Measurements from ENCODE around the gene DUSP1. TPM values are rescaled to one million over a fixed set of nuclear protein-coding genes. Genes with fewer than 3 reads are reported as not detected.

Gene DUSP1
- total and polyA plus RNA-seq, 9 of the 15 experiments (the other 6 are each of a cell fraction or from before 2014, with no cell fraction given), result 2.1 to 14.2 (median 8.5) TPM

- no peak for TF ChIP-seq SAFB2 (IDR thresholded peaks at IDR 0.05; ENCODE audit: borderline replicate concordance, low read depth, low read length, severe bottlenecking)
- no peak for TF ChIP-seq KAT7 (CRISPR knock-in tag; IDR thresholded peaks at IDR 0.05; ENCODE audit: borderline replicate concordance)
- TF ChIP-seq EWSR1 (IDR thresholded peaks at IDR 0.05; ENCODE audit: borderline replicate concordance, low read depth, partially characterized antibody), result no peak
- TF ChIP-seq, protein P1, sequence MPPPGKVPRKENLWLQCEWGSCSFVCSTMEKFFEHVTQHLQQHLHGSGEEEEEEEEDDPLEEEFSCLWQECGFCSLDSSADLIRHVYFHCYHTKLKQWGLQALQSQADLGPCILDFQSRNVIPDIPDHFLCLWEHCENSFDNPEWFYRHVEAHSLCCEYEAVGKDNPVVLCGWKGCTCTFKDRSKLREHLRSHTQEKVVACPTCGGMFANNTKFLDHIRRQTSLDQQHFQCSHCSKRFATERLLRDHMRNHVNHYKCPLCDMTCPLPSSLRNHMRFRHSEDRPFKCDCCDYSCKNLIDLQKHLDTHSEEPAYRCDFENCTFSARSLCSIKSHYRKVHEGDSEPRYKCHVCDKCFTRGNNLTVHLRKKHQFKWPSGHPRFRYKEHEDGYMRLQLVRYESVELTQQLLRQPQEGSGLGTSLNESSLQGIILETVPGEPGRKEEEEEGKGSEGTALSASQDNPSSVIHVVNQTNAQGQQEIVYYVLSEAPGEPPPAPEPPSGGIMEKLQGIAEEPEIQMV (tag; conservative IDR thresholded peaks at IDR 0.05; ENCODE audit: low read depth), result peak; percentile 49; the same call in 1 of the 2 replicates
- no peak for TF ChIP-seq EZH2 (IDR thresholded peaks at IDR 0.05; ENCODE audit: borderline replicate concordance, low read depth, low read length)
- TF ChIP-seq ZBTB12 (CRISPR knock-in tag; IDR thresholded peaks at IDR 0.05), result no peak; the same call in 1 of the 2 replicates
- TF ChIP-seq ETS2 (tag; IDR thresholded peaks at IDR 0.05; ENCODE audit: borderline replicate concordance, poor library complexity, severe bottlenecking), result no peak
- TF ChIP-seq, protein P2, sequence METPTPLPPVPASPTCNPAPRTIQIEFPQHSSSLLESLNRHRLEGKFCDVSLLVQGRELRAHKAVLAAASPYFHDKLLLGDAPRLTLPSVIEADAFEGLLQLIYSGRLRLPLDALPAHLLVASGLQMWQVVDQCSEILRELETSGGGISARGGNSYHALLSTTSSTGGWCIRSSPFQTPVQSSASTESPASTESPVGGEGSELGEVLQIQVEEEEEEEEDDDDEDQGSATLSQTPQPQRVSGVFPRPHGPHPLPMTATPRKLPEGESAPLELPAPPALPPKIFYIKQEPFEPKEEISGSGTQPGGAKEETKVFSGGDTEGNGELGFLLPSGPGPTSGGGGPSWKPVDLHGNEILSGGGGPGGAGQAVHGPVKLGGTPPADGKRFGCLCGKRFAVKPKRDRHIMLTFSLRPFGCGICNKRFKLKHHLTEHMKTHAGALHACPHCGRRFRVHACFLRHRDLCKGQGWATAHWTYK (CRISPR knock-in tag; IDR thresholded peaks at IDR 0.05), result peak; percentile 36; the same call in 1 of the 2 replicates
- peak; percentile 87 for TF ChIP-seq VEZF1 (CRISPR knock-in tag; IDR thresholded peaks at IDR 0.05)
- TF ChIP-seq ZNF41 (CRISPR knock-in tag; conservative IDR thresholded peaks at IDR 0.05), result 0 out of 2 replicates have a peak, but pooled peaks have one; percentile 27
- TF ChIP-seq NFRKB (IDR thresholded peaks at IDR 0.05; ENCODE audit: low read depth), result peak; percentile 88; the same call in 1 of the 2 replicates
- TF ChIP-seq C11orf30 (IDR thresholded peaks at IDR 0.05; ENCODE audit: low read depth), result peak; percentile 45; the same call in 1 of the 2 replicates
- peak; percentile 31 for TF ChIP-seq MEIS2 (IDR thresholded peaks at IDR 0.05; ENCODE audit: partially characterized antibody)
- no peak for TF ChIP-seq ZNF124 (CRISPR knock-in tag; IDR thresholded peaks at IDR 0.05)
- no peak for TF ChIP-seq MTA2 (IDR thresholded peaks at IDR 0.05; ENCODE audit: low read depth)
- TF ChIP-seq ZBED1 (IDR thresholded peaks at IDR 0.05), result no peak
- TF ChIP-seq, protein P3, sequence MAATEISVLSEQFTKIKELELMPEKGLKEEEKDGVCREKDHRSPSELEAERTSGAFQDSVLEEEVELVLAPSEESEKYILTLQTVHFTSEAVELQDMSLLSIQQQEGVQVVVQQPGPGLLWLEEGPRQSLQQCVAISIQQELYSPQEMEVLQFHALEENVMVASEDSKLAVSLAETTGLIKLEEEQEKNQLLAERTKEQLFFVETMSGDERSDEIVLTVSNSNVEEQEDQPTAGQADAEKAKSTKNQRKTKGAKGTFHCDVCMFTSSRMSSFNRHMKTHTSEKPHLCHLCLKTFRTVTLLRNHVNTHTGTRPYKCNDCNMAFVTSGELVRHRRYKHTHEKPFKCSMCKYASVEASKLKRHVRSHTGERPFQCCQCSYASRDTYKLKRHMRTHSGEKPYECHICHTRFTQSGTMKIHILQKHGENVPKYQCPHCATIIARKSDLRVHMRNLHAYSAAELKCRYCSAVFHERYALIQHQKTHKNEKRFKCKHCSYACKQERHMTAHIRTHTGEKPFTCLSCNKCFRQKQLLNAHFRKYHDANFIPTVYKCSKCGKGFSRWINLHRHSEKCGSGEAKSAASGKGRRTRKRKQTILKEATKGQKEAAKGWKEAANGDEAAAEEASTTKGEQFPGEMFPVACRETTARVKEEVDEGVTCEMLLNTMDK (IDR thresholded peaks at IDR 0.05; ENCODE audit: borderline replicate concordance, insufficient read depth, low read depth, low read length, poor library complexity, severe bottlenecking), result no peak
- TF ChIP-seq ETV1 (tag; conservative IDR thresholded peaks at IDR 0.05; ENCODE audit: low read depth), result peak; percentile 52
- peak in 1 of 2 experiments; percentile 52; a peak in 2 of 4 replicates for TF ChIP-seq HDAC1 (IDR thresholded peaks at IDR 0.05)
- TF ChIP-seq BCOR (IDR thresholded peaks at IDR 0.05), result no peak
These were observed 36.1 kb upstream of the DUSP1 start (continued) for GRCh38 chr5:172806897-172807672.
